Measurements from ENCODE around the gene ADSS2. TPM values are rescaled to one million over a fixed set of nuclear protein-coding genes. Genes with fewer than 3 reads are reported as not detected.

Gene ADSS2
- total and polyA plus RNA-seq, 2 of the 4 experiments (the other 2 are of a cell fraction): 14.9 to 30.1 TPM

- Histone ChIP-seq H2AK9ac (replicated peaks; ENCODE audit: low read depth, low read length, poor library complexity) (no peak overlapping the region), H3K14ac (replicated peaks; ENCODE audit: low read depth, low read length) (no peak overlapping the region), H3K9me3 (ENCODE audit: control insufficient read depth, insufficient read depth, low read length) (peaks cover 4% of the 10 kb centered on the region), H3K36me3 (ENCODE audit: control insufficient read depth, insufficient read depth, low read length) (peaks cover 15% of the 10 kb centered on the region), H3K56ac (ENCODE audit: extremely low read depth, insufficient read depth, low read length) (no peak overlapping the region), H2BK5ac (ENCODE audit: low read depth, low read length, poor library complexity, severe bottlenecking) (no peak overlapping the region), H3K27ac (ENCODE audit: insufficient read depth, low read length) (no peak overlapping the region), H2AFZ (replicated peaks; ENCODE audit: low read length, poor library complexity) (no peak overlapping the region), H4K8ac (ENCODE audit: low read depth in 2 of 2, low read length in 2 of 2) (no peak overlapping the region), H2BK15ac (ENCODE audit: low read depth, low read length) (no peak overlapping the region), H3K18ac (ENCODE audit: low read depth, low read length) (no peak overlapping the region), H2AK5ac (ENCODE audit: low read depth, low read length) (no peak overlapping the region), H3K4me2 (ENCODE audit: low read depth, low read length) (no peak overlapping the region), H3K27me3 (ENCODE audit: control insufficient read depth, insufficient read depth, low read length) (no peaks in the 10 kb centered on the region), H3K4ac (ENCODE audit: low read depth, low read length) (no peak overlapping the region), H3K79me1 (ENCODE audit: low read depth in 1 of 2, low read length in 2 of 2) (peaks cover 0 to 3% of the 10 kb centered on the region in 2 experiments; a peak in 2 of 4 replicates), H2BK120ac (ENCODE audit: low read depth, low read length) (no peak overlapping the region), H4K20me1 (ENCODE audit: insufficient read depth, low read length) (no peaks in the 10 kb centered on the region), H4K5ac (ENCODE audit: low read depth, low read length) (no peak overlapping the region), H3K23ac (ENCODE audit: low read depth, low read length) (no peak overlapping the region), H3K9ac (ENCODE audit: low read depth, low read length) (no peak overlapping the region), H3K4me1 (ENCODE audit: control insufficient read depth, insufficient read depth, low read length) (no peaks in the 10 kb centered on the region), H4K91ac (ENCODE audit: insufficient read depth, low read depth, low read length) (no peak overlapping the region), H3K9me1 (ENCODE audit: insufficient read depth, low read length) (peaks cover 7% of the 10 kb centered on the region), H3K4me3 (ENCODE audit: insufficient read depth, low read depth, low read length) (no peak overlapping the region), H2BK20ac (ENCODE audit: low read depth, low read length) (no peak overlapping the region)
- 87% methylated on average over 3 of the region's 4 CpGs; no CpG with 5 or more reads in 1 of the 2 experiments for WGBS, 2 experiments (ENCODE audit: extremely low coverage in 2 of 2, insufficient read length in 1 of 2)
- intact Hi-C loops (cut with micrococcal nuclease) (no loop called here), dilution Hi-C loops (cut with HindIII; ENCODE audit: low sequenced_read_pairs, unreplicated experiment) (no loop called here), in situ Hi-C loops (cut with MboI; ENCODE audit: low sequenced_read_pairs) (no loop called here)
- BruUV-seq (replicated peaks): no TSS peak
- CTCF ChIA-PET: interaction anchor here (1.1 kb wide), 1 partner anchor 9 kb away, joined by 4 read pairs; no protein-coding TSS in a partner anchor
- POLR2A ChIA-PET (ENCODE audit: unreplicated experiment): no interaction called here
- TF ChIP-seq RFX5 (IDR thresholded peaks at IDR 0.05; ENCODE audit: low read depth, low read length) (no peak), MXI1 (IDR thresholded peaks at IDR 0.05; ENCODE audit: borderline replicate concordance, low read depth, low read length) (no peak)
- ATAC-seq (ENCODE audit: low read depth): no peak
- DNase-seq: no peak
Observed at GRCh38 chr1:244406337-244406736, 45.4 kb downstream of the ADSS2 start.

Data from IMR-90 (cell line).